GM21390 (cell line): Measurements from ENCODE around the gene SPSB4.
"Not testable (repeated sequence)": the region's sequence is repeated elsewhere in the genome, so short reads cannot be mapped to it uniquely, and the experiment has no call there.

ENCODE experiments used
- ATAC-seq: cut with Tn5 transposase; IDR thresholded peaks from one replicate; pipeline ENCODE4 v1.9.1; 2021; ENCODE audit not compliant: unreplicated experiment

Gene SPSB4

GRCh38 chr3:141050576-141051442 lies at the start of gene SPSB4:
SPSB4 (plus strand) TSS chr3:141051347; CDS start chr3:141066105, 14,758 bp downstream.
- no peak for ATAC-seq

GRCh38 chr3:141006344-141006743 lies 44.8 kb upstream of the SPSB4 start:
- no peak for ATAC-seq

GRCh38 chr3:141009496-141009895 lies 41.7 kb upstream of the SPSB4 start:
- ATAC-seq: no peak

- peak; percentile 81 for ATAC-seq
Observed at GRCh38 chr3:141011232-141011996, 39.7 kb upstream of the SPSB4 start.

GRCh38 chr3:141011997-141012262 lies 39.2 kb upstream of the SPSB4 start:
- no peak for ATAC-seq

- ATAC-seq: no peak
Observed at GRCh38 chr3:141012571-141012970, 38.6 kb upstream of the SPSB4 start.

DNA sequence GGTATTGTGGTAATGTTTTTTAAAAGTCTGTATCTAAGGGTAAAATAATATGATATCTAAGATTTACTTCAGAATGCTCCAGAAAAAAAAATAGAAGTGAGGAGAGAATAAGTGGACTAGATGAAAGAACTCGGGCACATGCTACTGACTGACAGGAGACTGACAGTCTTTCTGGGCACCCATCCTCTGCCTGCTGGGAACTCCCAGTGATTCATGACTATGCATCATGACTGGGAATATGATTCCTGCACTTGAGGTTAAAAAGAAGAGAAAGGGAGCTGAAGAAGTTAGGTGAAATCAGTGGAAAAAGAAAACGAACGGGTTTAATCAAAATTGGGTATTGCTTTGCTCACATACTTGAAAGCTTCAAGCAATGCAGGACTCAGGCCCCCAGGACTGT lies 35.7 kb upstream of the SPSB4 start:
- ATAC-seq: no peak

- ATAC-seq: not testable (repeated sequence)
Observed at GRCh38 chr3:141017366-141018322, 33.5 kb upstream of the SPSB4 start.

- no peak for ATAC-seq
Observed at GRCh38 chr3:141019244-141019643, 31.9 kb upstream of the SPSB4 start.

DNA sequence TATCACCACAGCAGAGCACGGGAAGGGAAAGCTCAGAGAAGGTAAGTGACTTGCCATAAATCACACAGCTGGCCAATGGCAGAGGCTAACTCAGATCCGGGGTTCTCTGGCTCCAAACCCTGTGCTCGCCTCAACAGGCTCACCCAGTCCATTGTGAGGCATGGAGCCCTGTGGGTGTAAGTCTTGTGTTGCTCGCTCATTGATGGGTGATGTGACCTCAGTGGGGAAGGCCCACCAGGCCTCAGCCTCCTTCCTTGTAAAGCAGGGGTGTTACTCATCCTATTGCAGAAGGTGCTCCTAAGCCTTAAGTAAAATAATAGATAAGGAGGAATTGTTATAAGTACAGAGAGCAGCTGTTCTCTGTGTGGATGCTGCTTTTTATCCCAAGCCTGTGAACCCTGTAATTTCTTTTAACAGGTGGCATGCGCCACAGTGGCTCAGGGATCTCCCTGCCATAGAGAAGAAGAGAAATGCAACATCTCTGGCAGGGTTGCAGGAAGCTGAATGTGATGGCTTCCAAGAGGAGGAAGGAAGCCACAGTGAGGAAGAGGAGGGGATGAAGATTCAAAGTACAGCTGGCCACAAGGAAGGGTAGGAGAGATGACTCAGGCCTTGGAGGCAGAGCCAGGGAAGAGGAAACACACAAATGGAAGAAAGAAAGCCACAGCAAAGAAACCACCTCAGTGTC lies 30.9 kb upstream of the SPSB4 start:
- ATAC-seq: no peak

DNA sequence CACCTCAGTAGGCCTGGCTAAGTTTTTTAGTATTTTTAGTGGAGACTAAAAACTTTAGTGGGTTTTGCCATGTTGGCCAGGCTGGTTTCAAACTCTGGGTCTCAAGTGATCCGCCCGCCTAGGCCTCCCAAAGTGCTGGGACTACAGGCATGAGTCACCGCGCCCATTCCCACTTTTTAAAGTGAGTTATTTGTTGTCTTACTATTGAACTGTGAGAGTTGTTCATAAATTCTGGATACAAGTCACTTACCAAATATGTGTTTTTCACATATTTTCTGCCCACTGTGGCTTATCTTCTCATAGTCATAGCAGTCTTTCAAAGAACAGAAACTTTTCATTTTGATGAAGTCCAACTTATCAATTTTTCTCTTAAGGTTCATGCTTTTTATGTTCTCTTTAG lies 29.9 kb upstream of the SPSB4 start:
- no peak for ATAC-seq

GRCh38 chr3:141030296-141030695 lies 20.9 kb upstream of the SPSB4 start:
- no peak for ATAC-seq

GRCh38 chr3:141039589-141039988 lies 11.6 kb upstream of the SPSB4 start:
- no peak for ATAC-seq

DNA sequence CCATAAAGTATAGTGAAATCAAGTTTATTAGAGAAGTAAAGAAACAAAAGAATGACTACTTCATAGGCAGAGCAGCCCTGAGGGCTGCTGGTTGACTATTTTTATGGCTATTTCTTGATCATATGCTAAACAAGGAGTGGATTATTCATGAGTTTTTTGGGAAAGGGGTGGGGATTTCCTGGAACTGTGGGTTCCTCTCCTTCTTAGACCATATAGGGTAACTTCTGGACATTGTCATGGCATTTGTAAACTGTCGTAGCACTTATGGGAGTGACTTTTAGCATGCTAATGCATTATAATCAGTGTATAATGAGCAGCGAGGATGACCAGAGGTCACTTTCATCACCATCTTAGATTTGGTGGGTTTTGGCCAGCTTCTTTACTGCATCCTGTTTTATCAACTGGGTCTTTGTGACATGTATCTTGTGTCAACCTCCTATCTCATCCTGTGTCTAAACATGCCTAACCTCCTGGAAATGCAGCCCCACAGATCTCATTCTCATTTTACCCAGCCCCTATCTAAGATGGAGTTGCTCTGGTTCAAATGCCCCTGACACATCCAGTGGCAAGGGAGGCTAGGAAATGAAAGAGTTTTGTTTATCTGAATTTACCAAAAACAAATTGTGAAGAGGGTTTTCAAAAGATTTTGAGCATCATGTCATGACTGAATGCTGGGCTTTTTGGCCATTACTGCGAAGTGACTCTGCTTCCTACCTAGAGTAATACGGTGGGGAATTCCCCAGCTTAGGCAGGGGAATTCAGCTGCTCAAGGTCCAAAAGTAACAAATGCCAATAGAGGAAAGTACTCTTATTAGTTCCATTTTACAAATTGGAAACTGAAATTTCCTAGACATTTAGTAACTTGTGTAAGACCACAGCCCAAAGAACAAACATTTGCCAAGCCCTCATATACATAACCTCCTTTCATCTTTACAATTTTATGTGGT lies 6.2 kb upstream of the SPSB4 start:
- no peak for ATAC-seq

GRCh38 chr3:141045849-141046248 lies 5.3 kb upstream of the SPSB4 start:
- no peak for ATAC-seq

GRCh38 chr3:141047168-141047567 lies 4.0 kb upstream of the SPSB4 start:
- ATAC-seq: no peak

DNA sequence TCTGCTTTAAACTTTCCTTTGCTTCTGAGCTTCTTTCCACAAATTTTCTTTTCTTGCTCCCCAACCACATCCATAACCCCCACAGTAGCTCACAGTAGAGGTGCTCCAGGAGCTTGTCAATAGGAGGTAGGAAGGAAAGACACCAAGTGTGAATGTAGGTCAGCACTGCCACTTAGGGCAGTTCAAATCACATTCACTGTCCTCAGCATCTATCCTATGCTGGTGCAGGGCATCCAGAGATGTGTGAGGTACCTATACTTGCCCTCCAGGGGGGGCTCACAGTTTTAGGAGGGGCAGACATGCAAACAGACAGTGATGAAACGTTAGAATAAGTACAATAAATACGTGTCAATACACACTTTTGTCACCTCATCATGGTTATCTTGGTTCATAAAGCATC lies 1.5 kb upstream of the SPSB4 start:
- no peak for ATAC-seq

DNA sequence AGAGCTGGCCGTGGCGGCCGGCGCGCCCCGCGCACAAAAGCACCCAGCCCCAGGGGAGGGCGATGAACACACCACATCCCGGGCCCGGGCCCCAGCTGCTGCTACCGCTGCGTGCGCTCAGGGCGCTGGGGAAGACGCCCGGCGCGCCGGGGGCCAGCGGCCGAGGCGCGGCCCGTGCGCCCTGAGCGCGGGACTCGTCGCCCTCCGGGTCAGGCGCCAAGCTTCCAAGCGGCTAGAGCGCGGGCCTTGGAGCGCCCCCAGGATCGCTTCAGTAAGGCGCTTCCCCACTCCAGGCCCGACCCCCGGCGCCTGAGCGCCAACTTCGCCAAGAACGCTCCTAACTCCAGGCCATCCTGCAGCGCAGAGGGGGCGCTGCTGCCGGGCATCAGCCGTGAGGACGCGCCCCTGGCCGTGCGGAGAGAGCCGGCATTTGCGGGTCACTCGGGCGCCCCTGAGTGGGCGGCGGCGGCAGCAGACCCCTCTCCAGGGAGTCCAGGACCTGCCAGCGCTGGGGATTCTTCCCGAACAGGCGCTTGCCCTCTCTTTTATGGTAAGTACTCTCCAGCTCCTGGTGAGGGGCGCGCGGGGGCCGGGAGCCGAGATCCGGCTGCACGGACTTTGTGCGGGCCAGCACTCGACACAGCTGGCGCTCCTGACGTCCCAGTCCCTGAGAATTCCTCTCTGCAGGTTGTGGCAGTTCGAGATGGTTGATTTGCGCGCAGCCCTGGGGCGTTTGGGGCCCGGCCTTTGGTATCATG lies 475 bp downstream of the SPSB4 start:
- no peak for ATAC-seq
